A549 (cell line): Measurements from ENCODE around the gene SPA17.

Experiments
- CBX8 ChIP-seq: fragments of 200-600 bp; sonication (generic); IDR thresholded peaks from 2 replicates; pipeline ENCODE4 v1.6.1; 2016
- CTCF ChIP-seq: fragments of >200 bp; sonication (Bioruptor Twin); formaldehyde crosslinking; IDR thresholded peaks from 3 replicates; pipeline ENCODE4 v1.5.1; 2016
- HOXA7 ChIP-seq: fragments of 250-450 bp; sonication (Bioruptor Pico); IDR thresholded peaks from 2 replicates; pipeline ENCODE4 v1.5.0; 2020; ENCODE audit warnings: mild to moderate bottlenecking, moderate library complexity
- HOXB5 ChIP-seq: fragments of 250-450 bp; sonication (Bioruptor Pico); IDR thresholded peaks from 2 replicates; pipeline ENCODE4 v1.5.0; 2020; ENCODE audit warnings: mild to moderate bottlenecking, moderate library complexity
- POLR2A ChIP-seq: IDR thresholded peaks from 2 replicates; pipeline ENCODE4 v1.6.1; 2012; ENCODE audit warnings: mild to moderate bottlenecking, low read length
- POLR2AphosphoS2 ChIP-seq: conservative IDR thresholded peaks from 2 replicates; pipeline ENCODE4 v1.6.1; 2012; ENCODE audit warnings: low read length, improper control_type of control experiment, inconsistent platforms
- RAD21 ChIP-seq, 2 experiments: fragments of >200 bp in 1 of 2; sonication (Bioruptor Twin) in 1 of 2; formaldehyde crosslinking in 1 of 2; IDR thresholded peaks in 1 of 2; conservative IDR thresholded peaks in 1 of 2; 2 replicates in 1 of 2; 3 replicates in 1 of 2; pipeline ENCODE4 v1.6.1; 2012 to 2018; ENCODE audit warnings: inconsistent platforms in 1 of 2
- RFX5 ChIP-seq: fragments of 450-650 bp; IDR thresholded peaks from 2 replicates; pipeline ENCODE4 v1.7.1; 2014; ENCODE audit warnings: antibody characterized with exemption, mild to moderate bottlenecking, moderate library complexity
- RNF2 ChIP-seq: fragments of 200-600 bp; sonication (generic); IDR thresholded peaks from 2 replicates; pipeline ENCODE4 v1.6.1; 2016; ENCODE audit warnings: low read depth, mild to moderate bottlenecking, antibody characterized with exemption, moderate library complexity, borderline replicate concordance
- SREBF2 ChIP-seq: fragments of 450-650 bp; IDR thresholded peaks from 2 replicates; pipeline ENCODE4 v1.6.1; 2014; ENCODE audit warnings: mild to moderate bottlenecking, moderate library complexity
- USF2 ChIP-seq: fragments of 450-650 bp; IDR thresholded peaks from 2 replicates; pipeline ENCODE4 v1.6.1; 2014; ENCODE audit warnings: antibody characterized with exemption
- TF ChIP-seq, protein P1 (sequence below): fragments of 200-600 bp; sonication (generic); IDR thresholded peaks from 2 replicates; pipeline ENCODE4 v1.6.1; 2016; ENCODE audit warnings: antibody characterized with exemption, mild to moderate bottlenecking, moderate library complexity
- TF ChIP-seq, protein P2 (sequence below): IDR thresholded peaks from 2 replicates; pipeline ENCODE4 v1.6.1; 2012

DNA sequence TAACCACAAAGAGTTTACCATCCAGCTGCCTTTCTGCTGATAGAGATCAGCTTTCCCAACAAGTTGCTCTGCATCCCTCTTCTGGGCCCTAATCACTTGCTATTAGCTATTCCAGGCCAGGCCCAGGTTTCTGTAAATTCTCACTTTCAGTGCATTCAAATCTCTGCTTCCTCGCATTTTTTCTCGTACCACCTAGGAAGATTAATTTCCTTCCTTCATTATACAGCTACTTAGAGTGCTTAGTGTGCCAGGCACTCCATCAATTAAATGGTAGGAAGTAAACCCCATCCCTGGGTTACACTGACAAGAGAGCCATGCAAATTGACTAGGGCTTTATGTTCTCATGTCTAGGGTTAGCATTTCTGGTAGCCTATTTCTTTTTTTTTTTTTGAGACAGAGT, 9.8 kb upstream of the SPA17 start:
- TF ChIP-seq POLR2AphosphoS2 (no peak), RAD21 (conservative IDR thresholded peaks at IDR 0.05 in 1 of 2, IDR thresholded peaks at IDR 0.05 in 1 of 2) (no peak), SREBF2 (no peak), CBX8 (no peak), RNF2 (no peak), HOXB5 (CRISPR knock-in tag) (no peak), CTCF (no peak), POLR2A (no peak), USF2 (no peak), RFX5 (no peak), HOXA7 (CRISPR knock-in tag) (no peak)
- TF ChIP-seq, protein P1, sequence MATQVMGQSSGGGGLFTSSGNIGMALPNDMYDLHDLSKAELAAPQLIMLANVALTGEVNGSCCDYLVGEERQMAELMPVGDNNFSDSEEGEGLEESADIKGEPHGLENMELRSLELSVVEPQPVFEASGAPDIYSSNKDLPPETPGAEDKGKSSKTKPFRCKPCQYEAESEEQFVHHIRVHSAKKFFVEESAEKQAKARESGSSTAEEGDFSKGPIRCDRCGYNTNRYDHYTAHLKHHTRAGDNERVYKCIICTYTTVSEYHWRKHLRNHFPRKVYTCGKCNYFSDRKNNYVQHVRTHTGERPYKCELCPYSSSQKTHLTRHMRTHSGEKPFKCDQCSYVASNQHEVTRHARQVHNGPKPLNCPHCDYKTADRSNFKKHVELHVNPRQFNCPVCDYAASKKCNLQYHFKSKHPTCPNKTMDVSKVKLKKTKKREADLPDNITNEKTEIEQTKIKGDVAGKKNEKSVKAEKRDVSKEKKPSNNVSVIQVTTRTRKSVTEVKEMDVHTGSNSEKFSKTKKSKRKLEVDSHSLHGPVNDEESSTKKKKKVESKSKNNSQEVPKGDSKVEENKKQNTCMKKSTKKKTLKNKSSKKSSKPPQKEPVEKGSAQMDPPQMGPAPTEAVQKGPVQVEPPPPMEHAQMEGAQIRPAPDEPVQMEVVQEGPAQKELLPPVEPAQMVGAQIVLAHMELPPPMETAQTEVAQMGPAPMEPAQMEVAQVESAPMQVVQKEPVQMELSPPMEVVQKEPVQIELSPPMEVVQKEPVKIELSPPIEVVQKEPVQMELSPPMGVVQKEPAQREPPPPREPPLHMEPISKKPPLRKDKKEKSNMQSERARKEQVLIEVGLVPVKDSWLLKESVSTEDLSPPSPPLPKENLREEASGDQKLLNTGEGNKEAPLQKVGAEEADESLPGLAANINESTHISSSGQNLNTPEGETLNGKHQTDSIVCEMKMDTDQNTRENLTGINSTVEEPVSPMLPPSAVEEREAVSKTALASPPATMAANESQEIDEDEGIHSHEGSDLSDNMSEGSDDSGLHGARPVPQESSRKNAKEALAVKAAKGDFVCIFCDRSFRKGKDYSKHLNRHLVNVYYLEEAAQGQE, result no peak
- TF ChIP-seq, protein P2, sequence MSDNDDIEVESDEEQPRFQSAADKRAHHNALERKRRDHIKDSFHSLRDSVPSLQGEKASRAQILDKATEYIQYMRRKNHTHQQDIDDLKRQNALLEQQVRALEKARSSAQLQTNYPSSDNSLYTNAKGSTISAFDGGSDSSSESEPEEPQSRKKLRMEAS, result no peak
